HCT116 (cell line): ENCODE results near the gene ABCG1. TPM values are rescaled to one million over a fixed set of nuclear protein-coding genes. Genes with fewer than 3 reads are reported as not detected.

Experiments used
- ATAC-seq: fragments of 200-7000 bp; cut with Tn5 transposase; 2 replicates; pipeline ENCODE4 v1.9.1; 2020; ENCODE audit warnings: mild to moderate bottlenecking, moderate library complexity
- BruUV-seq: library from RNA; stranded (reverse); fragments of 400-500 nt; replicated peaks from 2 replicates; lab custom pipeline; 2021; lab: Mats Ljungman, UMichigan
- CTCF ChIA-PET: fragments of 300-600 bp; sonication (Branson Sonifier 250); formaldehyde crosslinking; loops from one replicate; lab custom pipeline; 2021; ENCODE audit warnings: antibody characterized with exemption; lab: Charles Lee
- POLR2A ChIA-PET: fragments of 300-600, 350-600 bp; sonication (Branson Sonifier 250); formaldehyde crosslinking; loops from one replicate; lab custom pipeline; 2021; ENCODE audit warnings: antibody characterized with exemption; lab: Charles Lee
- RAD21 ChIA-PET, 2 experiments: fragments of 300-600 bp; sonication (Branson Sonifier 250); formaldehyde crosslinking; loops; one replicate each; lab custom pipeline; 2023; ENCODE audit warnings: low total read pairs in 2 of 2; ENCODE audit not compliant: uncharacterized antibody in 2 of 2, unreplicated experiment in 2 of 2, low non-redundant PET in 1 of 2; lab: Charles Lee
- DNase-seq: peaks from one replicate; pipeline ENCODE4 v3.0.0-alpha.2; 2010; ENCODE audit warnings: low read depth, low spot score
- H2AFZ ChIP-seq: fragments of 200-600 bp; shearing (Covaris generic), sonication (generic); 2 replicates; pipeline ENCODE4 v1.6.1; 2017; ENCODE audit warnings: low read depth, mixed run types, mixed read lengths, antibody characterized with exemption, low read length; ENCODE audit not compliant: poor library complexity, severe bottlenecking
- H3K27ac ChIP-seq: 2 replicates; pipeline ENCODE4 v1.5.1; 2012; ENCODE audit warnings: low read depth, low read length
- H3K27me3 ChIP-seq: fragments of 200-600 bp; sonication (generic); 2 replicates; pipeline ENCODE4 v1.6.1; 2016; ENCODE audit warnings: mixed run types, low read length, mixed read lengths; ENCODE audit not compliant: insufficient read depth
- H3K36me3 ChIP-seq, 2 experiments: fragments of 200-500 bp in 1 of 2; fragments of 200-600 bp in 1 of 2; sonication (Bioruptor generic) in 1 of 2; sonication (generic) in 1 of 2; 2 replicates each; pipeline versions ENCODE4 v1.5.1 to v1.6.1; 2014 to 2016; ENCODE audit warnings: low read length in 2 of 2, inconsistent platforms in 1 of 2, mixed read lengths in 1 of 2, mixed run types in 1 of 2; ENCODE audit not compliant: insufficient read depth in 2 of 2, control insufficient read depth in 1 of 2
- H3K4me1 ChIP-seq, 2 experiments: fragments of 200-600 bp in 1 of 2; sonication (generic) in 1 of 2; 2 replicates each; pipeline versions ENCODE4 v1.5.1 to v1.6.1; 2012 to 2017; ENCODE audit warnings: low read length in 2 of 2, inconsistent platforms in 1 of 2, mild to moderate bottlenecking in 1 of 2, mixed read lengths in 1 of 2, mixed run types in 1 of 2, moderate library complexity in 1 of 2; ENCODE audit not compliant: insufficient read depth in 2 of 2, control insufficient read depth in 1 of 2
- H3K4me2 ChIP-seq: fragments of 200-600 bp; sonication (generic); 2 replicates; pipeline ENCODE4 v1.6.1; 2017; ENCODE audit warnings: mixed run types, low read length, mixed read lengths
- H3K4me3 ChIP-seq, 2 experiments: fragments of 200-600 bp in 1 of 2; sonication (generic) in 1 of 2; replicated peaks in 1 of 2; 2 replicates each; pipeline ENCODE4 v1.5.1; 2011 to 2016; ENCODE audit warnings: low read length in 2 of 2, control low read depth in 1 of 2, low read depth in 1 of 2, mild to moderate bottlenecking in 1 of 2, mixed read lengths in 1 of 2, mixed run types in 1 of 2
- H3K79me2 ChIP-seq: fragments of 200-600 bp; sonication (generic); 2 replicates; pipeline ENCODE4 v1.6.1; 2017; ENCODE audit warnings: mild to moderate bottlenecking, mixed run types, low read length, moderate library complexity, mixed read lengths; ENCODE audit not compliant: insufficient read depth
- H3K9ac ChIP-seq: fragments of 200-600 bp; sonication (generic); 2 replicates; pipeline ENCODE4 v1.6.1; 2016; ENCODE audit warnings: low read length, mixed read lengths
- H3K9me2 ChIP-seq: fragments of 200-600 bp; sonication (generic), shearing (Covaris generic); 2 replicates; pipeline ENCODE4 v1.6.1; 2017; ENCODE audit warnings: mixed run types, mild to moderate bottlenecking, moderate library complexity; ENCODE audit not compliant: insufficient read depth
- H3K9me3 ChIP-seq, 2 experiments: fragments of 200-500 bp in 1 of 2; fragments of 200-600 bp in 1 of 2; sonication (Bioruptor generic) in 1 of 2; sonication (generic) in 1 of 2; 2 replicates each; pipeline ENCODE4 v1.6.1; 2014 to 2017; ENCODE audit warnings: low read length in 2 of 2, mixed read lengths in 2 of 2, inconsistent platforms in 1 of 2, low read depth in 1 of 2, mild to moderate bottlenecking in 1 of 2, mixed run types in 1 of 2, moderate library complexity in 1 of 2; ENCODE audit not compliant: control insufficient read depth in 1 of 2, insufficient read depth in 1 of 2
- H4K20me1 ChIP-seq: fragments of 200-600 bp; sonication (generic), shearing (Covaris generic); 2 replicates; pipeline ENCODE4 v1.6.1; 2017; ENCODE audit warnings: mixed run types, mild to moderate bottlenecking, moderate library complexity; ENCODE audit not compliant: insufficient read depth
- CEBPB ChIP-seq: IDR thresholded peaks from 2 replicates; pipeline ENCODE4 v1.6.1; 2012; ENCODE audit warnings: low read depth
- EGR1 ChIP-seq: IDR thresholded peaks from 2 replicates; pipeline ENCODE4 v1.6.1; 2012; ENCODE audit warnings: low read depth
- ELF1 ChIP-seq: IDR thresholded peaks from 2 replicates; pipeline ENCODE4 v1.6.1; 2012; ENCODE audit warnings: low read depth, borderline replicate concordance
- EZH2 ChIP-seq: fragments of 200-600 bp; sonication (generic); IDR thresholded peaks from 2 replicates; pipeline ENCODE4 v1.6.1; 2017; ENCODE audit warnings: antibody characterized with exemption, mixed run types
- EZH2phosphoT487 ChIP-seq: fragments of 200-600 bp; IDR thresholded peaks from 2 replicates; pipeline ENCODE4 v1.6.1; 2018; ENCODE audit warnings: antibody characterized with exemption, borderline replicate concordance
- FOSL1 ChIP-seq: IDR thresholded peaks from 2 replicates; pipeline ENCODE4 v1.6.1; 2012; ENCODE audit warnings: low read depth
- POLR2A ChIP-seq: IDR thresholded peaks from 2 replicates; pipeline ENCODE4 v1.7.0; 2011; ENCODE audit warnings: borderline replicate concordance; ENCODE audit not compliant: insufficient read depth, insufficient read length; ENCODE audit errors: extremely low read depth
- RAD21 ChIP-seq: IDR thresholded peaks from 2 replicates; pipeline ENCODE4 v1.6.1; 2012; ENCODE audit warnings: low read depth, mild to moderate bottlenecking
- SP1 ChIP-seq: IDR thresholded peaks from 2 replicates; pipeline ENCODE4 v1.6.1; 2012; ENCODE audit warnings: low read depth
- YY1 ChIP-seq: IDR thresholded peaks from 2 replicates; pipeline ENCODE4 v1.6.1; 2011; ENCODE audit warnings: low read length, low read depth, moderate library complexity, mild to moderate bottlenecking; ENCODE audit not compliant: insufficient replicate concordance; ENCODE audit errors: extremely low read depth
- ZFX ChIP-seq: fragments of 450-650 bp; IDR thresholded peaks from 2 replicates; pipeline ENCODE4 v1.6.1; 2017
- ZNF274 ChIP-seq: fragments of 200-500 bp; sonication (Bioruptor generic); IDR thresholded peaks from 2 replicates; pipeline ENCODE4 v1.6.1; 2014; ENCODE audit warnings: mild to moderate bottlenecking, low read depth, low read length, inconsistent platforms
- intact Hi-C: fragments of 100-400 bp; cut with micrococcal nuclease; formaldehyde crosslinking; loops from 2 replicates; pipeline ENCODE4 v1.10.0; 2022
- total RNA-seq: library from RNA; stranded (reverse); gene quantifications from one replicate; pipeline ENCODE4 v1.2.1, GENCODE V29; 2021; ENCODE audit not compliant: unreplicated experiment
- TF ChIP-seq, protein P1 (sequence below): IDR thresholded peaks from 2 replicates; pipeline ENCODE4 v1.6.1; 2012
- TF ChIP-seq, protein P2 (sequence below), 3 experiments: fragments of 200-600 bp in 1 of 3; sonication (generic) in 1 of 3; IDR thresholded peaks in 2 of 3; conservative IDR thresholded peaks in 1 of 3; 2 replicates each; pipeline ENCODE4 v1.5.1; 2012 to 2017; ENCODE audit warnings: low read depth in 2 of 3, low read length in 2 of 3, antibody characterized with exemption in 1 of 3, borderline replicate concordance in 1 of 3, control low read depth in 1 of 3, mild to moderate bottlenecking in 1 of 3, mixed read lengths in 1 of 3, mixed run types in 1 of 3, moderate library complexity in 1 of 3; ENCODE audit not compliant: insufficient read depth in 1 of 3

ABCG1 gene
- total RNA-seq, 1 experiment from 2014 or later: 1.6 TPM

DNA sequence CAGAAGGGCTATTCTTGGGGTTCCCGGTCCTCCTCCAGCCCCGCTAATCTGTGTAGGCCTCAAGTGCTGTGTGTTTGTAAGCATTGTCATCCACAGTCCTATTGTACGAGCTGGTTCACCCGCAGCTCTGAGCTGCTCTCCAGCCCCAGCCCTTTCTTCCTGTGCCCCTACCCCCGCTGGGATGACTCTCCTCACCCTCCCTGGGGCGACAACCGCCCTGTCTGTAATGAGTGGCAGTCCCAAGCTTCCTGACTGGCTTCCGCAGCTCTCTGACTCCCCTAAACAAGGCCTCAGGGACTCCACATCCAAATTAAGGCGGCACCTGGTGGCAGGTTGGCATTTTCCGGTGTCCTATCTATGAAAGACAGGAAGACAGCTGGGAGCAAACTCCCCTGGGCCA, 50.4 kb downstream of the ABCG1 start:
- no TSS peak for BruUV-seq
- CTCF ChIA-PET: interaction anchor here (0.8 to 1.5 kb wide), 3 partner anchors 9 to 41 kb away, joined by 3 to 5 read pairs (median 3); no protein-coding TSS in a partner anchor
- no peaks in the 10 kb centered on the region for H3K4me1 ChIP-seq
- POLR2A ChIA-PET: no interaction called here
- H3K4me2 ChIP-seq: no peak overlapping the region
- no peak overlapping the region for H3K9ac ChIP-seq
- H2AFZ ChIP-seq: no peak overlapping the region
- intact Hi-C loops: no loop called here
- H3K36me3 ChIP-seq: no peaks in the 10 kb centered on the region
- no peak overlapping the region for H3K4me3 ChIP-seq
- RAD21 ChIA-PET: no interaction called here
- ATAC-seq: no peak
- no peaks in the 10 kb centered on the region for H3K79me2 ChIP-seq
- TF ChIP-seq CEBPB: no peak
- H3K27me3 ChIP-seq: no peaks in the 10 kb centered on the region
- no peaks in the 10 kb centered on the region for H4K20me1 ChIP-seq
- no peak for DNase-seq
- H3K27ac ChIP-seq: no peak overlapping the region
- no peaks in the 10 kb centered on the region for H3K9me3 ChIP-seq
- no peaks in the 10 kb centered on the region for H3K9me2 ChIP-seq

DNA sequence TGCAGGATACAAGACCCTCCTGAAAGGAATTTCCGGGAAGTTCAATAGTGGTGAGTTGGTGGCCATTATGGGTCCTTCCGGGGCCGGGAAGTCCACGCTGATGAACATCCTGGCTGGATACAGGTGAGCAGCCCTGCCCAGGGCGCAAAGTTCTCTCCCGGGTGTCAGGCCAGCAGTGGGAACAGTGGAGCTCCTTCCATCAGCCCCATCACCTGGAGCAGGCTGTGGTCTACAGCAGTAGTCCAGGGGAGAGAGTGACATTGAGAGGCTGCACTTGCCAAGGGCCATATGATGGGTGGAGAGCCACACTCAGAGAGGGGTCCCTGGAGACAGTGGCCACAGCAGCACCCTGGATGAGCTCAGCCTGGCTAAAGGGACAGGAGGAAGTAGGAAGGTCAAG, 52.1 kb downstream of the ABCG1 start:
- Histone ChIP-seq H3K36me3 (no peaks in the 10 kb centered on the region), H3K27ac (no peak overlapping the region), H3K9me3 (no peaks in the 10 kb centered on the region), H3K9me2 (no peaks in the 10 kb centered on the region), H3K9ac (no peak overlapping the region), H3K4me2 (no peak overlapping the region), H3K79me2 (no peaks in the 10 kb centered on the region), H2AFZ (no peak overlapping the region), H3K27me3 (no peaks in the 10 kb centered on the region), H4K20me1 (no peaks in the 10 kb centered on the region), H3K4me3 (no peak overlapping the region), H3K4me1 (no peaks in the 10 kb centered on the region)
- TF ChIP-seq POLR2A: no peak
- no peak for TF ChIP-seq ZFX
- TF ChIP-seq EZH2phosphoT487: no peak
- no peak for TF ChIP-seq ZNF274
- no peak for TF ChIP-seq RAD21
- TF ChIP-seq, protein P1, sequence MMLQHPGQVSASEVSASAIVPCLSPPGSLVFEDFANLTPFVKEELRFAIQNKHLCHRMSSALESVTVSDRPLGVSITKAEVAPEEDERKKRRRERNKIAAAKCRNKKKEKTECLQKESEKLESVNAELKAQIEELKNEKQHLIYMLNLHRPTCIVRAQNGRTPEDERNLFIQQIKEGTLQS: no peak
- no peak for TF ChIP-seq EGR1
- TF ChIP-seq YY1: no peak
- no peak for TF ChIP-seq SP1
- TF ChIP-seq, protein P2, sequence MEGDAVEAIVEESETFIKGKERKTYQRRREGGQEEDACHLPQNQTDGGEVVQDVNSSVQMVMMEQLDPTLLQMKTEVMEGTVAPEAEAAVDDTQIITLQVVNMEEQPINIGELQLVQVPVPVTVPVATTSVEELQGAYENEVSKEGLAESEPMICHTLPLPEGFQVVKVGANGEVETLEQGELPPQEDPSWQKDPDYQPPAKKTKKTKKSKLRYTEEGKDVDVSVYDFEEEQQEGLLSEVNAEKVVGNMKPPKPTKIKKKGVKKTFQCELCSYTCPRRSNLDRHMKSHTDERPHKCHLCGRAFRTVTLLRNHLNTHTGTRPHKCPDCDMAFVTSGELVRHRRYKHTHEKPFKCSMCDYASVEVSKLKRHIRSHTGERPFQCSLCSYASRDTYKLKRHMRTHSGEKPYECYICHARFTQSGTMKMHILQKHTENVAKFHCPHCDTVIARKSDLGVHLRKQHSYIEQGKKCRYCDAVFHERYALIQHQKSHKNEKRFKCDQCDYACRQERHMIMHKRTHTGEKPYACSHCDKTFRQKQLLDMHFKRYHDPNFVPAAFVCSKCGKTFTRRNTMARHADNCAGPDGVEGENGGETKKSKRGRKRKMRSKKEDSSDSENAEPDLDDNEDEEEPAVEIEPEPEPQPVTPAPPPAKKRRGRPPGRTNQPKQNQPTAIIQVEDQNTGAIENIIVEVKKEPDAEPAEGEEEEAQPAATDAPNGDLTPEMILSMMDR (IDR thresholded peaks at IDR 0.05 in 2 of 3, conservative IDR thresholded peaks at IDR 0.05 in 1 of 3; ENCODE audit: borderline replicate concordance in 1 of 3, insufficient read depth in 1 of 3, low read depth in 2 of 3, low read length in 2 of 3): no peak
- TF ChIP-seq FOSL1: no peak
- TF ChIP-seq EZH2: no peak
- TF ChIP-seq ELF1: no peak
- ChIA-PET RAD21 (no interaction called here), CTCF (interaction anchor here (1.2 to 1.9 kb wide), 2 partner anchors 11 to 12 kb away, joined by 4 to 6 read pairs; no protein-coding TSS in a partner anchor), POLR2A (no interaction called here)
- no TSS peak for BruUV-seq
- intact Hi-C loops: no loop called here
- no peak for DNase-seq
- no peak for ATAC-seq
